ENCODE results near the gene ASGR2.
"Not testable (repeated sequence)": the region's sequence is repeated elsewhere in the genome, so short reads cannot be mapped to it uniquely, and the experiment has no call there.

ASGR2 gene

DNA sequence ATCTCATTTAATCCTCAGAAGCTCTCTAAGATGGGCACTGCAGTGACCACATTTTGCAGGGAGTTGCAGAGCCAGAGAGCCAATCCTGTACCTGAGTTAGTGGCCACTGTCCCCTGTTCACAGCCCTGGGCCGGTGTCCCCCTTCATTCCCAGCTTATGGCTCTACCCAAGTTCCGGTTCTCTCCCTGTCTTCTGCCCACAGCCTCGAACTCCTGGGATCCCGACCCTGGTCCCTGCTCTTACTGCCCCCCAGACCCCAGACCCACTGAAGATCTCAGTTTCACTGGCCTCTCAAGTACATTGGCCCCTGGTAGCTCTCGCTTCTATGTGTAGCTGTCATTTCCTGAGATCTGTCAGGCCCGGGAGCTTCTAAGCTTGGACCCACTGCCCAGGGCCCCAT, 12.2 kb downstream of the ASGR2 start:
- in situ Hi-C loops (cut with MboI; ENCODE audit: low sequenced_read_pairs): no loop called here

DNA sequence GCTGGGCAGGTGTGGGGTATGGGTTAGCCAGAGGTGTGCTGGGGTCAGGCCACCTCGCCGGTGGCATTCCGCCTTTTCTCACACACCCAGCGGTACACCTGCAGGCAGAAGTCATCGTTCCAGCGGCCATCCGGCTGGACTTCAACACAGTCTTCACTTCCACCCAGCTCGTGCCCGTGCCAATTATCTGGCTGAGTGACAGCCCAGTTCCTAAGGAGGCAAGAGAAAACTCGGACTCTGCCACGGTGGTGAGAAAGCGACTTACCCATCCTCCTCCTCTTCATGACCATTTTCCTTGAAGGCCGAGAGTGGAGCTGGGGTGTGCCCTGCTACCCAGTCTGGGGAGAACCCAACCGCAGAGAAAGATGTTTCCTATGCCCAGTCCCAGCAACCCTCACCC, 13.1 kb downstream of the ASGR2 start:
- in situ Hi-C loops (cut with MboI; ENCODE audit: low sequenced_read_pairs): no loop called here

DNA sequence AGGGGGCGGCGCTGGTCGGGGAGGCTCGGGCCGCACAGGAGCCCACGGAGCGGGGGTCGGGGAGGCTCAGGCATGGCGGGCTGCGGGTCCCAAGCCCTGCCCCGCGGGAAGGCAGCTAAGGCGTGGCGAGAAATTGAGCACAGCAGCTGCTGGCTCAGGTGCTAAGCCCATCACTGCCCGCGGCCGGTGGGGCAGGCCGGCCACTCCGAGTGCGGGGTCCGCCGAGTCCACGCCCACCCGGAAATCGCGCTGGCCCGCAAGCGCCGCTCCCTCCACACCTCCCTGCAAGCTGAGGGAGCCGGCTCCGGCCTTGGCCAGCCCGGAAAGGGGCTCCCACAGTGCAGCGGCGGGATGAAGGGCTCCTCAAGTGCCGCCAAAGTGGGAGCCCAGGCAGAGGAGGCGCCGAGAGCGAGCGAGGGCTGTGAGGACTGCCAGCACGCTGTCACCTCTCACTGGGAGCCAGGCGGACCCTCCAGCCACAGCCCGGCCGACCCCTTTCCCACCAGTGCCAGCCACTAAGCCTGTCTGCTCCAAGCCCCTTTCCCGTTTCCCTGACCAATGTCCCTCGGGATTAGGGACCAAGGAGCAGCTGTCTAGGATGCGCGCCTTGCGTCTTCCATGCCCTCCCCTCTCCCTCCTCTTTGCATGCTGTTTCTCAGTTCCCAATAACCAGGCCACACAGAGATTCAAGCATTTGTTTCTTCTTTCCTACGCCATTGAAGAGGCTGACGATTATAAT, 13.8 kb downstream of the ASGR2 start:
- in situ Hi-C loops (cut with MboI; ENCODE audit: low sequenced_read_pairs): not testable (repeated sequence)

DNA sequence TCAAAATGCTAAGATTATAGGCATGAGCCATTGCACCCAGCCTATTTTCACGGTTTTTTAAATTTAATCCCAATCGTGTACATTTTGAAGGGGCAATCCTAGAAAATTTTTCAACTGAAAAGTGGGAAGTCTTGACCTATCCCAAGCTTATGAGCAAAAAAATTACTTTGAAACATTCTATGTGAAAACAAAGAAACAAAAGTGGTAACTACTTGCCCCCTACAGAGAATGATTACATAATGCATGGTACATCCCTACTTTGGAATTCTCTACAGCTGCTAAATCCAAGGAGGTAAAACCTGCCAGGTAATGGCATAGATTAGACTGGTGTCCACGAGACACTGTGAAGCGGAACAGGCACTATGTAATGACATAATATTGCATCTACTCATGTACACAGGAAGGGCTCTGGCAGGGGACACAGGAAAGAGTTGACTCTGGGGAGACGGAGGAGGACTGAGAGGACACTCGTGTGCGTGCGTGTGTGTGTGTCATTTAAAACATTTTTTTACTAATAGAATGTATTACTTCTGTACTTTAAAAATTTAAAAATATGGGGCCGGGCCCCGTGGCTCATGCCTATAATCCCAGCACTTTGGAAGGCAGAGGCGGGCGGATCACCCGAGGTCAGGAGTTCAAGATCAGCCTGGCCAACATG, 15.7 kb downstream of the ASGR2 start:
- in situ Hi-C loops (cut with MboI; ENCODE audit: low sequenced_read_pairs): no loop called here

DNA sequence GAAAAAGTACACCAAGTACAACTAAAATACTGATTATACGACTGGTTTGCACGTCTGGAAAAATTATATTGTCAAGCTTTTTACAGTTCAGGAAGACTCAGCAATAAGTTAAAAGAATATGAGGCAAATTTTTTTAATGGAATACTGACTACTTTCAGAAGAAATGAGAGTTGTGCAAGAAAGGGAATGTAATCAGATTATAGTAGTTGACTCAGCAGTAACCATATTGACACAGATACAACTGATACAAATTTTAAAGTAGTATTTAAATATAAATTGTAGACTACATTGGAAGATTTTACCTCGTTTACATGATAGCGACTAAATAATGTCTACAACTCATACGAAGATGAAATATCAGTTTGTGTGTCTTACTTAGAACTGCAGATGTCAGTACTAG, 16.7 kb downstream of the ASGR2 start:
- in situ Hi-C loops (cut with MboI; ENCODE audit: low sequenced_read_pairs): no loop called here

DNA sequence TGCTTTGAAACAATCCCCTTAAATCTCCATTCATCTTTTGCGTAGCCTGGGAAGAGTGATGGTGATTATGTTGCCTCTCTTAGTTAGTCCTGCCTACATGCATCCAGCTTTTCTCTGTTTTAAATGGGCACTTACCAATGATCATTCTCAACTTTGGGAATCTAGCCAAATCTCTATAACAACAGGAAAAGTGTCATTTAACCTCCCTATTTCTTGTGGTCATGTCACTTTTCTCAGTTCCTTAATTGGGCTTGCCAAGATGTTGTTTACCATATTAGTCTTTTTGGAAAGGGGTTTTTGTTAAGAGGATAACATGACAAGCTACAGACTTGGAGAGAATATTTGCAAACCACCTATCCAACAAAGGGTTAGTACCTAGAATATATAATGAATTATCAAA, 19.0 kb downstream of the ASGR2 start:
- in situ Hi-C loops (cut with MboI; ENCODE audit: low sequenced_read_pairs): no loop called here

DNA sequence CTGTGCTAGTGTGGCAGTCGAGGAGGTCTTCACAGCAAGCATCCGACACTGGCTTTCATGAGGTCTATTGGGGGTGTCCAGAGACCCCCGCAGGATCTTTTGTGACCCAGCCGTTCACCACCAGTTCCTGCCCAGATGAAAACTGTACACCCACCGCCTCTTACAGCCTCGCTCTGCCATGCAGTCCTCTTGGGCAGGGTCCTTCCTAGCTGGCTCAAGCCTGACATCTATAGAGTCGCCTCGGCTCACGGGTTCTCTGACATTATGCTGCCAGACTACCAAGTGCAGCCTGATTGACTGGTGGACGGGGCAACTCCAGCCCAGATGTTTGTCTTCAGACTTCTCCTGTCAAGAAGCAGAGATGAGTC, 20.0 kb downstream of the ASGR2 start:
- in situ Hi-C loops (cut with MboI; ENCODE audit: low sequenced_read_pairs): no loop called here

DNA sequence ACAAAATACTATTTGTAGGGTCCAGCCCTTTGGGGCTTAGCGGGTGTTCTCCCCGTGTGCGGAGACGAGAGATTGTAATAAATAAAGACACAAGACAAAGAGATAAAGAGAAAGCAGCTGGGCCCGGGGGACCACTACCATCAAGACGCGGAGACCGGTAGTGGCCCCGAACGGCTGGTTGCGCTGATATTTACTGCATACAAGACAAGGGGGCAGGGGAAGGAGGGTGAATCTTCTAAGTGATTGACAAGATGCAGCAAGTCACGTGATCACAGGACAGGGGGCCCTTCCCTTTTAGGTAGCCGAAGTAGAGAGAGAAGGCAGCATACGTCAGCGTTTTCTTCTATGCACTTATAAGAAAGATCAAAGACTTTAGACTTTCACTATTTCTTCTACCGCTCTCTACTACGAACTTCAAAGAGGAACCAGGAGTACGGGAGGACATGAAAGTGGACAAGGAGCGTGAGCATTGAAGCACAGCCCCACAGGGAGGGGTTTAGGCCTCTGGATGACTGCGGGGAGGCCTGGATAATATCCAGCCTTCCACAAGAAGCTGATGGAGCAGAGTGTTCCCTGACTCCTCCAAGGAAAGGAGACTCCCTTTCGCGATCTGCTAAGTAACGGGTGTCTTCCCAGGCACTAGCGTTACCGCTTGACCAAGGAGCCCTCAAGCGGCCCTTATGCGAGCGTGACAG, 23.2 kb downstream of the ASGR2 start:
- in situ Hi-C loops (cut with MboI; ENCODE audit: low sequenced_read_pairs): not testable (repeated sequence)

DNA sequence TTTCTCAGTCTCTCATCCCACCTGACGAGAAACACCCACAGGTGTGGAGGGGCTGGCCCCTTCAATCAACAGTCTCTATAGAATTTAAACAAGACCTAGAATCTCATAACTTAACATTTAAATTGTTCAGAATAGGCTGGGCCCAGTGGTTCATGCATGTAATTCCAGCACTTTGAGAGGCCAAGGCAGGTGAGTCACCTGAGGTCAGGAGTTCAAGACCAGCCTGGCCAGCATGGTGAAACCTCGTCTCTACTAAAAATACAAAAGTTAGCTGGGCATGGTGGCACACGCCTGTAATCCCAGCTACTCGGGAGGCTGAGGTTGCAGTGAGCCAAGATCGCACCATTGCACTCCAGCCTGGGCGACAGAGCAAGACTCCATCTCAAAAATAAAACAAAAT, 25.1 kb downstream of the ASGR2 start:
- in situ Hi-C loops (cut with MboI; ENCODE audit: low sequenced_read_pairs): not testable (repeated sequence)

DNA sequence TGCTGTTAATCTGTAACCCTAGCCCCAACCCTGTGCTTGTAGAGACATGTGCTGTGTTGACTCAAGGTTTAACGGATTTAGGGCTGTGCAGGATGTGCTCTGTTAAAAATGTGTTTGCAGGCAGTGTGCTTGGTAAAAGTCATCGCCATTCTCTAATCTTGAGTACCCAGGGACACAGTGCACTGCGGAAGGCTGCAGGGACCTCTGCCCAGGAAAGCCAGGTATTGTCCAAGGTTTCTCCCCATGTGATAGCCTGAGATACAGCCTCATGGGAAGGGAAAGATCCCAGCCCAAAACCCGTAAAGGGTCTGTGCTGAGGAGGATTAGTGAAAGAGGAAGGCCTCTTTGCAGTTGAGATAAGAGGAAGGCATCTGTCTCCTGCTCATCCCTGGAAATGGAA, 26.2 kb downstream of the ASGR2 start:
- in situ Hi-C loops (cut with MboI; ENCODE audit: low sequenced_read_pairs): not testable (repeated sequence)

DNA sequence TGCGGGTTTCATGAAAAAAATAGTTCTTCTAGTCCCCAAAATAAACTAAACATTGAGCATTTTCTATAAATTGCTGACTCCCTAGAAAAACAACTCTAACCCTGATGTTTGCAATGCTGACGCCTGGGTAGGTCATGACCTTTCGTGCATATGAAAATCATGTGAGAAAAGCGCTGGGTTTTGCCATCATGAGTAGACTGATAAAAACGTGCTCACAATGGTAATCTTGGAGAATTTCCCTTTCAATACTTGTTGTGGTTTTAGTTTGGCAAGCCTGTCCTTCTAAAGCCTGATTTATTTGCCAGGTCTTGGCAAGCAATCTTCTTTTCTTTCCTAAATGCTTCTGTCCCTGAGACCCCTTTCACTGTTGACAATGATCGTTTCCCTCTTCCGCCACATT, 30.5 kb downstream of the ASGR2 start:
- in situ Hi-C loops (cut with MboI; ENCODE audit: low sequenced_read_pairs): no loop called here

DNA sequence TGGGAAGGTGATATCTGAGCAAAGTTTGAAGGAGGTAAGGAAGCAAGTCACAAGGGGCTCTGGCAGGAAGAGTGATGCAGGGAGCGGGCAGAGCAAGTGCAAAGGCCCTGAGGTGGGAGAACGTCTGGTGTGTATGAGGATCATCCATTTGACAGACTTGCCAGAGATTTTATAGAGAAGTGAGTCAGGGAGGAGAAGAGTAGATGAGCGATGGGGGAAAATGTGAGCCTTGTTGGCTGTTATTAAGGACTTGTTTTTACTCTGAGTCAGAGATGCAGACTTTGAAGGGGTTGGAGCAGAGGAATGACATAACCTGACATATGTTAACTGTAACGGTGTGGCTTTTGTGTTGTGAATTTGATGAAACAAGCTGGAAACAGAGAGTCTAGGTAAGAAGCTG, 31.0 kb downstream of the ASGR2 start:
- in situ Hi-C loops (cut with MboI; ENCODE audit: low sequenced_read_pairs): no loop called here

DNA sequence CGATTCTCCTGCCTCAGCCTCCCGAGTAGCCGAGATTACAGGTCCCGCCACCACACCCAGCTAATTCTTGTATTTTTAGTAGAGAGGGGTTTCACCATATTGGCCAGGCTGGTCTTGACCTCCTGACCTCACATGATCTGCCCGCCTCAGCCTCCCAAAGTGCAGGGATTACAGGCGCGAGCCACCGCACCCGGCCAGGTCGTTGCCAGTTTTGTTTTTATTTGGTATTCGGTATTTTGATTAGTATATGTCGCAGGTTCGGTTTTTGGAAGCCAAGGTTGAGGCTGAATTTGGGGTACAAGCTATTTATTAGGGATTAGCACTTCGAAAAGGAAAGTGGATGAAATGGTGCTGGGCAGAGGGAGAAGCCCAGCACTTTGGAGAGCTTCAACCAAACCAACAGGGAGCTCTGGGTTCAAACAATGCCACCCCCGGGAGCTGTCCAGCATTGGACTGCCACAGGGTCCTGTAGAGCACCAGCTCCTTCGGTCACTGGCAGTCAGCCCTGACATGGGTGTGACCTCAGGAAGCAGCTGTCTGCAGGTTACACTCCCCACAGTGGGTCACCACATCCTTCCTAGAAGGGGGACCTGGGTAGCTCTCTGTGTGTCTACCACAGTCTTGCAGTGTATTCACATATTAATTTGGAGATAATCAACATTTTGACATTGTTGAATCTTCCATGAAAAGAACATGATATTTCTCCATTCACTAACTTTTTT, 33.1 kb downstream of the ASGR2 start:
- in situ Hi-C loops (cut with MboI; ENCODE audit: low sequenced_read_pairs): no loop called here

DNA sequence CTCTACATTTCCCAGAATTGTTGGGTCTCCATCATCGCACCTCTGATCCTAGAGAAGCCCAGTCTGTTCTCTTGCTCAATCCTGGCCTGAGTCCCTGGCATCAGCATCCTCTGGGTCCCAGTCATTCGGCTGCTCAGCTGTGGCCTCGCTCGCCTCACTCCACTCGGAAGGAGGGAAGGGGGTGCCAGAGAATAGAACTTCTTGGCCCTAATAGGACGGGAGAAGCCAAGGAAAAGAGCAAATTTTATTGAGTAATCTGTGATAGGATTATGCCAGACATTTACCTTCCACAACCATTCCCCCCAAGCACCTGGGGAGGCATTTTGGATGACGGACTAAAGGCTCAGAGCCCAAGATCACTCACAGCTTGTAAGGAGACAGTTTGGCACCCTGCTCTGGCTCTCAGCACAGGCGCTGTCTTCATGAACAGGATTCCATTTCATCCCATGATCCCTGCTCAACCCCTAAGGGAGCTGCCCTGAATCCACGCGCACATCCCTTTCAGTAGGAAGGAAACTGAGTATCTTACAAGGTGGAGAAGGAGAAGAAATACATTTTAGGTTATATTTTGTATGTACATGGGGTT, 34.1 kb downstream of the ASGR2 start:
- in situ Hi-C loops (cut with MboI; ENCODE audit: low sequenced_read_pairs): no loop called here

DNA sequence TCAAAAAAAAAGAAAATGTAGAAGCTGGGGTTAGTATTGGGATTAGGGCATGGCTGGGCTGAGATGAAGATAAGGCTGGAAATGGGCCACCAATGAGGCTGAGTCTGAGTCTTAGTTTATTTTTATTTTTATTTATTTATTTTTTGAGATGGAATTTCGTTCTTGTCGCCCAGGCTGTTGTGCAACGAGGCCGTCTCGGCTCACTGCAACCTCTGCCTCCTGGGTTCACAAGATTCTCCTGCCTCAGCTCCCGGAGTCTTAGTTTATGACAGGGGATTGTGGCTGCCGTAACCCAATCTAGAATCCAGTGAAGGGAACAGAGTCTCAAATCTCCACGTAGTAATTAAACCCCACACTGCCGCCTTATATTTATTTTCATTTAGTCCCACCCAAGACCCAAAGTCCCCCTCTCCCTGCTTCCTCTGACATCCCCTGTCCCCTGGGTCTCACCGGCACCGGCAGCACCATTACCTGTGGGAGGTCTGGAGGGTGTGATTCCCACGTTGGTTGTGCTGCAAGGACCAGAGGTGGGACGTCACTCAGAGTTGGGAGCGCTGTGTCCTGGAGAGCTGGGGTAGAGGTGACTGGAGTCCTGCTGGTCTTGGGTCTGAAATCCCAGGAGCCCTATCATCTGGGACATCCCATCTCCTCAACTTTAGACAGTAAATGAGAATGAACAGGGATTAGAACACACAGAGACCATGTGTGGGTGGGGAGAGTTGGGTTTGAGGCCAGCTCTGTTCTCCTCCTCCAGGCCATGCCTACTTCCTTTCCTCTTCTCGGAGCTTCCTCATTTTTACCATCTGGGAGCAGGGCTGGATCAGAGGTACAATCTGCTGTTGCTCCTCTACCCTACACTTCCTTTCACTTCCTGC, 34.8 kb downstream of the ASGR2 start, which contains the start of gene CLEC10A:
Gene CLEC10A, minus strand, starts transcription at position 671 of the 875 bp plus-strand sequence. CDS start 1,439 bp downstream, outside the sequence.
- in situ Hi-C loops (cut with MboI; ENCODE audit: low sequenced_read_pairs): no loop called here

DNA sequence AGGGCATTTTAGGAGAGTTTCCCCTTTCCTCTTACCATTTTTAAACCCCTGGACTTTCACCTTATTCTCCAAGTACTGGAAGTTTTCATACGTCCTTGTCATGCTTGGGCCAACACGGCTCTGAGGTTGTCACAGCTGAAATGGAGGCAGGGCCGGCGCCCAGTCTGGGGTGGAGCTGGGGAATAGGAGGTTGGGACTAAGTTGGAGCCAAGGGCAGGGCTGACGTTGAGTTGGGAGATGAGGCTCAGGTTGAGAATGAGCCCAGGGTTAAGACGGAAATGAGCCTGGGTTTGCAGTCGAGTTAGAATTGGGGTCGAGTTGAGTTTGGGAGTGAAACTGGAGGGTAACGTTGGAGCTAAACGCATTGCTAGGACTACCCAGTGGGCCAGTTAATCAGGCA, 35.9 kb downstream of the ASGR2 start:
- in situ Hi-C loops (cut with MboI; ENCODE audit: low sequenced_read_pairs): no loop called here

DNA sequence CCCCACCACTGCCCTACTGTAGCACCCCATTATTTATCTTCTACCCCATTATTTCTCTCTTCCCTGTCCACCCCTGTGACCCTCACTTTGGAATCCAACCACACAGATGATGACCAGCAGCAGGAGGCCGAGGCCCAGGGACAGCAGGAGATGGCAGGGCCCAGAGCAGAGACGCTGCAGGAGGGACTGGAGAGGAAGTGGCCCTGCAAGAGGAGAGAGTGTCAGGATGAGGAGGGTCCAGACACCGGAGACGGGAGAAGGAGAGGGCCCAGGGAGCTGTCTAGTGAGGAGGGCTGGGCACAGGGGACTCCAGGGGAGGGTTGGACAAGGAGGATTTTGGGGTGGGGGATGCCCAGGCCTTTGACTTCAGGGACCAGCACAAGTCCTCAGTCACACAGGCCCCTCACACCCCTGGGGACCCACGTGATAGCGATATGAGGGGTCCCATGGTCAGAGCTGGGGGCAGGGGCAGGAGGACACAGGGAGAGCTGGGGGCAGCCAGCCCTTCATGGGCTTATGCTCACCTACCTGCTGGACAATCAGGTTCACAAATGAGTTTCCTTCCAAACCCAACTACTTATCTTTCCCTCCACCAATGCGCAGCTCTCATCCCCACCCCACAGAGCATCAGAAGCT, 36.6 kb downstream of the ASGR2 start:
- in situ Hi-C loops (cut with MboI; ENCODE audit: low sequenced_read_pairs): no loop called here

DNA sequence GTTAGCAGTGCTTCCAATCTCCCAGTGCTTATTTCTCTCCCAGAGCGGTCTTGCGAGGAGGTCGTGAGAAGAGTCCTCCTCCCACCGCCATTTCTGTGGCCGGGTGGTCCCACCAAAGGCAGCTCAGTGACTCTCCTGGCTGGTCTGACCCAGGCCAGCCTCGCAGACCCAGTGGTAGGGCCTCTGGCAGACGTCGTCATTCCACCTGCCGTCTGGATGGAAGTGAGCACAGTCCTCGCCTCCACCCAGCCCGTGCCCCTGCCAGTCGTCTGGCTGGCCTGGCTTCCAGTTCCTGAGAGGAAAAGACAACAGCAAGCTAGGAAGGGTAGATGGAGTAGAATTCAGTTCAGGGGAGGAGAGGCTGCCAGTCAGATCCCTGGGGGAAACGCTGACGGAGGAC, 39.7 kb downstream of the ASGR2 start:
- in situ Hi-C loops (cut with MboI; ENCODE audit: low sequenced_read_pairs): no loop called here

DNA sequence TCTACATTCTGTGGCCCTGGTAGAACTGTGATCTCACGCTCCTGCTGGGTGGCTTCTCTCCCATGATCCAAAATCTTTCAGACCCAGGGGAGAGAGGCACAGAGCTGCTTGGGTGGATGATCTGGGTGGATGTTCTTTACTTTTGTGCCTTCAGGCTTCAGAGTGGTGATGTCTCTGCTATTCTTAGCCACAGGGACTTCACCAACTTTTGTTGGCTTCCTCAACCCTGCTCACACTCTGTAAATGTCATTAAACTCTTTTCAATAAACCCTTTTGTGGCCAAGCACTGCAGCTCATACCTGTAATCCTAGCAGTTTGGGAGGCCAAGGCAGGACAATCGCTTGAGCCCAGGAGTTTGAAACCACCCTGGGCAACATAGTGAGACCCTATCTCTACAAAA, 42.2 kb downstream of the ASGR2 start:
- in situ Hi-C loops (cut with MboI; ENCODE audit: low sequenced_read_pairs): no loop called here

DNA sequence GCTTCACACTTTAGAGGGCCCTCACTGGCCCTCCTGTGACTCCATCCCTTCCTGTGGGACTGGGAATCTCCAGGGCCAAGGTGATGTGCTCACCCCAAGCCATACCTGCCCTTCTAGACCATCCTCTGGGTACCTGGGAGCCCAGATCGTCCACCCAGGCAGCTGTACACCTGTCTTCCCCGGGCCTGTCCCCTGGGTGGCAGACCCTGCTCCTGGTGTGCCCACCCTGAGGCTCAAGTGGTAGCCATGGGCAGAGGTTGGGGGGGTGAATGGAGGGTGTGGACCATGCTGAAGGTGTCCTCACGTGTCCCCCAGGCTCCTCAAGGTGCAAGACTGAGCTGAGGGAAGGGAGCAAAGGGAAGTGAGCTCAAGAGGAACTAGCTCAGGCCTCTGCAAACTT, 43.9 kb downstream of the ASGR2 start:
- in situ Hi-C loops (cut with MboI; ENCODE audit: low sequenced_read_pairs): no loop called here
